Measurements from ENCODE around the gene MYO16. TPM values are rescaled to one million over a fixed set of nuclear protein-coding genes. Genes with fewer than 3 reads are reported as not detected.
A peak's percentile ranks its signal among the peaks of the same experiment; 100 is the strongest.

MYO16 gene
- total and polyA plus RNA-seq, 2 donors (not counting 1 experiment from before 2014, with no cell fraction given), result under 0.01 to 0.01 TPM

GRCh38 chr13:108680011-108680410, 50.6 kb downstream of the MYO16 start:
- Histone ChIP-seq H3K9ac (ENCODE audit: insufficient read depth, low read length) (no peak overlapping the region), H2AFZ (ENCODE audit: low read length) (no peak overlapping the region)
- DNase-seq (ENCODE audit: low read depth in 2 of 2), result no peak

GRCh38 chr13:108681986-108682575, 52.7 kb downstream of the MYO16 start:
- TF ChIP-seq EZH2 (IDR thresholded peaks at IDR 0.05; ENCODE audit: low read length, missing control alignments) (no peak), CTCF (conservative IDR thresholded peaks at IDR 0.05 in 1 of 2, IDR thresholded peaks at IDR 0.05 in 1 of 2; ENCODE audit: low read depth in 1 of 2, low read length in 2 of 2) (no peak)
- peak in 1 of 2 donors; percentile 34 for DNase-seq (ENCODE audit: low read depth in 2 of 2)

More at GRCh38 chr13:108680011-108680410, 50.6 kb downstream of the MYO16 start:
- Histone ChIP-seq H3K36me3 (ENCODE audit: control insufficient read depth, insufficient read depth, low read length) (no peaks in the 10 kb centered on the region), H3K79me2 (ENCODE audit: control insufficient read depth, insufficient read depth, low read length) (no peaks in the 10 kb centered on the region), H3K4me3 (replicated peaks in 1 of 4; ENCODE audit: control extremely low read depth in 1 of 4, insufficient read depth in 1 of 4, low read depth in 3 of 4, low read length in 4 of 4) (no peak overlapping the region), H3K9me3 (ENCODE audit: control insufficient read depth, insufficient read depth, low read depth, low read length) (no peaks in the 10 kb centered on the region), H3K4me1 (ENCODE audit: control insufficient read depth, extremely low read depth, insufficient read depth, low read length) (no peaks in the 10 kb centered on the region), H3K27me3 (ENCODE audit: control insufficient read depth, insufficient read depth, low read length) (no peaks in the 10 kb centered on the region), H4K20me1 (ENCODE audit: control insufficient read depth, extremely low read depth, insufficient read depth, low read length) (no peaks in the 10 kb centered on the region), H3K4me2 (ENCODE audit: extremely low read depth, insufficient read depth, low read length) (no peak overlapping the region), H3K27ac (ENCODE audit: insufficient read depth, low read length) (no peak overlapping the region)
- TF ChIP-seq CTCF (conservative IDR thresholded peaks at IDR 0.05 in 1 of 2, IDR thresholded peaks at IDR 0.05 in 1 of 2; ENCODE audit: low read depth in 1 of 2, low read length in 2 of 2) (no peak), EZH2 (IDR thresholded peaks at IDR 0.05; ENCODE audit: low read length, missing control alignments) (no peak)

DNA sequence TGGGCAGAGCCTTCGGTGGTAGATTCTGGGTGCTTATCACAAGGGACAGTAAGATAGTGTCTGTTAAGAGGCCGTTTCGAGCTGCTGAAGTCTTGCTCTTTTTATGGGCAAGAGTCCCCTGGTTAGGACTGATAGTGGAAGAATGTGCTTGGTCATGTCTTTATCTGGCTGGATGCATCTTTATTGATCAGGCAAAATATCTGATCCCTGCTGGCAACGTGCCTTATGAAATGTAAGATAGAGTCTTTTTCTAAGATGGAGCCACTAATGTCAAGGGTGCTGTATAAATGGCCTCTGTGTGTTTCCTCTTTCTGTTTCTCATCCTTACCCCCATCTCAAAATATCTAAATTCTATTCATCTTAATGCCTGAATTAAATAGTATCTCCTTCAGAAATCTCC, 53.3 kb downstream of the MYO16 start:
- no peaks in the 10 kb centered on the region for H3K79me2 ChIP-seq (ENCODE audit: control insufficient read depth, insufficient read depth, low read length)
- no peak for DNase-seq (ENCODE audit: low read depth in 2 of 2)
- H3K36me3 ChIP-seq (ENCODE audit: control insufficient read depth, insufficient read depth, low read length), result no peaks in the 10 kb centered on the region
- no peak overlapping the region for H2AFZ ChIP-seq (ENCODE audit: low read length)
- no peaks in the 10 kb centered on the region for H4K20me1 ChIP-seq (ENCODE audit: control insufficient read depth, extremely low read depth, insufficient read depth, low read length)
- H3K9me3 ChIP-seq (ENCODE audit: control insufficient read depth, insufficient read depth, low read depth, low read length), result no peaks in the 10 kb centered on the region
- H3K4me1 ChIP-seq (ENCODE audit: control insufficient read depth, extremely low read depth, insufficient read depth, low read length), result no peaks in the 10 kb centered on the region
- no peaks in the 10 kb centered on the region for H3K27me3 ChIP-seq (ENCODE audit: control insufficient read depth, insufficient read depth, low read length)
- H3K27ac ChIP-seq (ENCODE audit: insufficient read depth, low read length), result no peak overlapping the region
- H3K4me3 ChIP-seq (replicated peaks in 1 of 4; ENCODE audit: control extremely low read depth in 1 of 4, insufficient read depth in 1 of 4, low read depth in 3 of 4, low read length in 4 of 4), result no peak overlapping the region
- no peak overlapping the region for H3K9ac ChIP-seq (ENCODE audit: insufficient read depth, low read length)
- H3K4me2 ChIP-seq (ENCODE audit: extremely low read depth, insufficient read depth, low read length), result no peak overlapping the region
- TF ChIP-seq EZH2 (IDR thresholded peaks at IDR 0.05; ENCODE audit: low read length, missing control alignments), result no peak
- TF ChIP-seq CTCF (conservative IDR thresholded peaks at IDR 0.05 in 1 of 2, IDR thresholded peaks at IDR 0.05 in 1 of 2; ENCODE audit: low read depth in 1 of 2, low read length in 2 of 2), result no peak

More at GRCh38 chr13:108681986-108682575, 52.7 kb downstream of the MYO16 start:
- H3K4me2 ChIP-seq (ENCODE audit: extremely low read depth, insufficient read depth, low read length), result no peak overlapping the region
- no peaks in the 10 kb centered on the region for H3K4me1 ChIP-seq (ENCODE audit: control insufficient read depth, extremely low read depth, insufficient read depth, low read length)
- H3K79me2 ChIP-seq (ENCODE audit: control insufficient read depth, insufficient read depth, low read length), result no peaks in the 10 kb centered on the region
- H2AFZ ChIP-seq (ENCODE audit: low read length), result no peak overlapping the region
- H4K20me1 ChIP-seq (ENCODE audit: control insufficient read depth, extremely low read depth, insufficient read depth, low read length), result no peaks in the 10 kb centered on the region
- H3K27me3 ChIP-seq (ENCODE audit: control insufficient read depth, insufficient read depth, low read length), result no peaks in the 10 kb centered on the region
- no peaks in the 10 kb centered on the region for H3K9me3 ChIP-seq (ENCODE audit: control insufficient read depth, insufficient read depth, low read depth, low read length)
- no peaks in the 10 kb centered on the region for H3K36me3 ChIP-seq (ENCODE audit: control insufficient read depth, insufficient read depth, low read length)
- H3K9ac ChIP-seq (ENCODE audit: insufficient read depth, low read length), result no peak overlapping the region
- H3K27ac ChIP-seq (ENCODE audit: insufficient read depth, low read length), result no peak overlapping the region
- H3K4me3 ChIP-seq (replicated peaks in 1 of 4; ENCODE audit: control extremely low read depth in 1 of 4, insufficient read depth in 1 of 4, low read depth in 3 of 4, low read length in 4 of 4), result no peak overlapping the region
